HG03520 (cell line): ENCODE data around the gene MGAM2.

Experiments
- ATAC-seq: cut with Tn5 transposase; IDR thresholded peaks from one replicate; pipeline ENCODE4 v1.9.1; 2021; ENCODE audit warnings: mild to moderate bottlenecking, moderate library complexity; ENCODE audit not compliant: unreplicated experiment

The MGAM2 gene

DNA sequence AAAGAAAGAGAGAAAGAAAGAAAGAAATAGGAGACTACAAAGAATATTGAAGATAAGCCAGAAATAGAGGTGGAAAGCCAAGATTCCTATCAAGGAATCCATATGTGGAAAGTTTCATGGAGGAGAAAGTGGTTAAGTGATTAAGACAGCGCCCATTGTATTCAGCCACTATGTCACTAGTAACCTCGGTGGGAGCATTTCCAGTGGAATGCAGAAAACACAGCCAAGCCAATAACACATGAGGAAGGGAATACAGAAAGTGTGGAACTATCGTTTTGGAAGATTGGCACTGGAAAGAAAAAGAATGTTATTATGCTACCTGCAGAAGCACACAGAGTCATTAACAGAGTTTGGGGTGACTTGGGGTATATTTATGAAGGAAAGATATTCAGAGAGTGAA lies 2.7 kb downstream of the MGAM2 start:
- no peak for ATAC-seq

DNA sequence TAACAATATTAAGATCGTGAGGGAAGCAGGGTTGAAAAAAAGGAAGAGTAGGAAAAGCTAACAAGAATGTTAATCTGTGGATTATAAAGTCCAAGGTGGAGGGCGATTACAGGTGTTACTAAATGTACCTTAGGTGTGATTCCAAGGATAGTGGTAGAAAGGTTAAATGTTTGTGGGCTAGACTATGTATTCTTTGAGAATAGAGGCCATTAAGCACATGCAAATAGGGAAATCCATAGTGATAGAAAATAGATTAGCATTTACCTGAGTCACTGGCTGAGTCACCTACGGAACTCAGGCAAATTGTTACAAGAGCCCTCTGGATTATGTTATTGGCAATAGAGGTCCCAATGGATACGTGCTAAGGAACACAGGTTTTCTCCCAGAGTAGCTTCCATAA lies 9.0 kb downstream of the MGAM2 start:
- no peak for ATAC-seq

GRCh38 chr7:142123184-142123583 lies 11.7 kb downstream of the MGAM2 start:
- no peak for ATAC-seq

DNA sequence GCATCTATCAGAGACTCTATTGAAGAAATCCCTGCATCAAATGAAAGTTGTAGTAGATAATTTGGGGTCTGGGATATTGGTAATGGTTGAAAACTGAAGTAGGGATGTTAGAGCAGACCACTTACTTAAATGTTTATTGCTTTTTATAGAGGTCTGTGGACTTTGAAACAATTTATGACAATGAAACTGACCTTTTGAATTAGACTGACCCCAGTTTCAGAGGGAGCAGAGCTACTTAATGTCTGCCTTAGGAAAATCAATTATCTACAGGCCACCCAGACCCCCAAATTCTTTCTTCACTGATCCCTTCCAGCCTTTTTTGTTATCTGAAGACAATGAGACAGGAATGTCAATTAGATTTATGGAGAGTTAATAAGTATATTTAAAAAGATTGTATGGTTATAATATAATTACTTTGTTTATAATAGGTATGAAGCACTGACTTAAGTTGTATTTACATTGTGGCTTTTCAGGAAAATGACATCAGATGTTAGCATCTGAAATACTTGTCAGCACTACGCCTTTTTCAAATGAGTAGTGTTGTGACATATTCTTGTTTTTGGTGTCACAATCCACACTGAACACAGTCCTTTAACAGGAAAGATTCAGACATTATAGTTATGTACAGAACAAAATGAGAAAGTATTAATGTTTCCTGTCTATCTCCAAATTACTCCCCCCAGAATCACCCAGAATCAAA lies 13.9 kb downstream of the MGAM2 start:
- no peak for ATAC-seq

GRCh38 chr7:142130267-142130666 lies 18.7 kb downstream of the MGAM2 start:
- ATAC-seq: no peak

- no peak for ATAC-seq
Measured at GRCh38 chr7:142131439-142132185, 20.1 kb downstream of the MGAM2 start.

DNA sequence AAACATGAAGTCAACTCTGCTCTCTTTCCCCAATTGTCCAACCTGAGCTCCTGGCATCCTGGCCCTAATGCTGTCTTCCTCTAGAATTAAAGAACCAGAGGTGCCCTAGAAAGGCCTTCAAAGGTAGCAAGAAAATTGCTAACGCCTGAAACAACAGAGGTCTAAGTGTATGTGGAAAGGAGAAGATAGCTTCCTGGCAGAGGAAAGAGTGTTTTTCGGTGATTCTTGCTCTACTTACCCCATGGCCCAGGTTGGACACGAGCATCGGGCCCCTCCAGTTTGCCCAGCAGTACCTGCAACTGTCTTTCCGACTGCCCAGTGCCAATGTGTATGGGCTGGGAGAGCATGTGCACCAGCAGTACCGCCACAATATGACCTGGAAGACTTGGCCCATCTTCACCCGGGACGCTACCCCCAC lies 22.2 kb downstream of the MGAM2 start:
- no peak for ATAC-seq

GRCh38 chr7:142134909-142135308 lies 23.4 kb downstream of the MGAM2 start:
- ATAC-seq: no peak

GRCh38 chr7:142138996-142139395 lies 27.5 kb downstream of the MGAM2 start:
- no peak for ATAC-seq

GRCh38 chr7:142139597-142140400 lies 28.3 kb downstream of the MGAM2 start:
- ATAC-seq: no peak

GRCh38 chr7:142140401-142140959 lies 29.0 kb downstream of the MGAM2 start:
- no peak for ATAC-seq

DNA sequence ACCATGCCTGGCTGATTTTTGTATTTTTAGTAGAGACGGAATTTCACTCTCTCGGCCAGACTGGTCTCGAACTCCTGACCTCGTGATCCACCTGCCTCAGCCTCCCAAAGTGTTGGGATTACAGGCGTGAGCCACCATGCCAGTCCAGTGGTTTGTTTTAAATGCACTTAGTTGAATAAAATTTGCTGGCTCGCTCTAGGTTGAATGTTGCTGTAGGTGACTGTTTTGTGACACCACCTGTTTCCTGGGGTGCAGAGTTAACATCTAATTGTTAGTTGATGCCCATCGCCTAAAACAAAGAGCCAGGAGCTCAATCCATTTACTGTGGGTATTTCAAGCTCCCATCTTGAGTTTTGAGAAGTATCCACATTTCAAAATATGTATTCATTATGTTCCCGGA lies 31.2 kb downstream of the MGAM2 start:
- ATAC-seq: no peak

DNA sequence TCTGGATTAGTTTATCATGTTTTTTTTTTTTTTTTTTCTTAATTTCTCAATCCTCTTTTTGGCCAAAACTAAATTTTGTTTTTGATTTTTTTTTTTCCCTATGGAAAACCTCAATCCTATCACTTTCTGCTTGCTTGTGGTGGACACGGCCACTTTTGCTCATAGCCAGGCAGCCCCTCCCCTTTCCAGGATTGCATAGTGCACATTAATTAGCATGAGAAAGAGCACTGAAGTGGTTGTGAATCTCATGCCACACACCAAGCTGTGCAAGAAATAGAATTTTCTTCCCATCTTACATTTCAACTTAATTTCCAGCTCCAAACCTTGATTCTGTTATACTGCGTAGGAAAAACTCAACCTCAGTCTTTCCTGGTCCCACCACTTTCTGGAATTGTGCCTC lies 34.6 kb downstream of the MGAM2 start:
- ATAC-seq: no peak

DNA sequence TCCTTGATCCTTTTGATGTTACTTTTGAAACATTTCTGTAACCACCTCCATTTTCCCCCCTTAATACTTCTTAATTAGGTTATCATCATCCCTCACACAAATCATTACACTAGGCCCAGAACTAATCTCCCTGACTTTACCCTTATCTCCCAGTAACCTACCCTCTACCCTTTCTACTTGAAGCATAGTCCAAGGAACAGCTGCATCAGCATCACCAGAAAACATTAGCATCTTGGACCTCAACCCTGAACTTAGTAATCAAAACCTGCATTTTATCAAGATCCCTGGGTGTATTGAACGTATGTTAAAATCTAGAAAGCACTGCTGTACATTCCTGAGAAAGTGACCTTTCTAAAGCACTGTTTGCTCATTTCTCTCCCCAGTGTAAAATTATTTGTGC lies 38.8 kb downstream of the MGAM2 start:
- no peak for ATAC-seq

- no peak for ATAC-seq
Measured at GRCh38 chr7:142150869-142151268, 39.4 kb downstream of the MGAM2 start.

GRCh38 chr7:142152076-142152475 lies 40.6 kb downstream of the MGAM2 start:
- ATAC-seq: peak; percentile 75

- peak; percentile 52 for ATAC-seq
Measured at GRCh38 chr7:142153400-142153799, 41.9 kb downstream of the MGAM2 start.

- ATAC-seq: no peak
Measured at GRCh38 chr7:142158736-142159496, 47.4 kb downstream of the MGAM2 start.

DNA sequence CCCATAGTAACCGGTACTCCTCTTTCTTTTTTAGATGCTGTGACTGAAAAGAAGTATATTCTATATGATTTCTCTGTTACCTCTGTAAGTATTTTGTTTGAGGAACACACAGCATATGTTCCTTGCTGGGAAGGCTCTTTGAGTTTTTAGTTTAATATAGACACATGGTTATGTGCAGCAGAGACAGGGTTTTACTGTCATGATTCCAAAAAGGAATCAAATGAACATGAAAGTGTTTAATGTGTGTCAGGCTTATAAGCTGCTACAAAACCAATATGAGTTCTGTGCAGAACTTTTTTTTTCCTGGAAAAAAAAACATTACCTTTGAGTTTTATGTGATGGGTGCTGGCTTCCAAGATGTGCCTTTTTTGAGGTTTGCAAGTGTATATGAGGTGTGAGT lies 50.4 kb downstream of the MGAM2 start:
- ATAC-seq: no peak

- no peak for ATAC-seq
Measured at GRCh38 chr7:142168746-142169145, 57.2 kb downstream of the MGAM2 start.

DNA sequence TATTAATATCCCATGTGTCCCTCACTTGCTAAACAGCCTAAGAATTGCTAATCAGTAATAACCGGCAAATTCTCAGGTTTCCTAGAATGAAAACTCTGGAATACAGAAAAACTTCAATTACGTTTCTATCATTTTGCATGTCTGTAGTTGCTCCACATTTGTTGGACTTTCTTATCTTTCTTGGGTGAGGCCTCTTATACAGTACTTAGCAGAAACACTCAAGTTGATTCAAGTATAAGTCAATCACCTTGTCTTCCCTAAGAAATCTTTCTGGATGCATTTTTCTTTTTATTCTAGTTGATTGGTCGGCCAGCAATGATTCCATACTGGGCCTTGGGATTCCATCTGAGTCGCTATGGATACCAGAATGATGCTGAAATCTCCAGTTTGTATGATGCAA lies 61.4 kb downstream of the MGAM2 start:
- ATAC-seq: no peak
